H9 (cell line): ENCODE measurements around the gene KIF26A. TPM values are rescaled to one million over a fixed set of nuclear protein-coding genes. Genes with fewer than 3 reads are reported as not detected.

ENCODE experiments used
- DNase-seq: peaks from one replicate; pipeline ENCODE4 v3.0.0-alpha.2; 2017
- H2AFZ ChIP-seq: one replicate; pipeline ENCODE4 v1.6.1; 2013; ENCODE audit warnings: mild to moderate bottlenecking, low read length, control low read depth, moderate library complexity
- H2AK5ac ChIP-seq: 2 replicates; pipeline ENCODE4 v1.6.1; 2013; ENCODE audit warnings: low read length, control low read depth, mixed read lengths; ENCODE audit not compliant: insufficient read length
- H2BK120ac ChIP-seq: one replicate; pipeline ENCODE4 v1.6.1; 2013; ENCODE audit warnings: low read depth, mild to moderate bottlenecking, low read length, control low read depth, inconsistent platforms; ENCODE audit not compliant: poor library complexity, severe bottlenecking
- H2BK12ac ChIP-seq: 2 replicates; pipeline ENCODE4 v1.6.1; 2013; ENCODE audit warnings: low read length, control low read depth, mixed read lengths, low read depth; ENCODE audit not compliant: insufficient read length
- H2BK15ac ChIP-seq: 2 replicates; pipeline ENCODE4 v1.6.1; 2013; ENCODE audit warnings: low read depth, low read length, control low read depth
- H2BK20ac ChIP-seq: one replicate; pipeline ENCODE4 v1.6.1; 2013; ENCODE audit warnings: low read depth, mild to moderate bottlenecking, low read length, control low read depth, inconsistent platforms; ENCODE audit not compliant: poor library complexity, severe bottlenecking
- H2BK5ac ChIP-seq: 2 replicates; pipeline ENCODE4 v1.6.1; 2013; ENCODE audit warnings: low read length, control low read depth, mixed read lengths; ENCODE audit not compliant: insufficient read length
- H3K14ac ChIP-seq: 2 replicates; pipeline ENCODE4 v1.6.1; 2013; ENCODE audit warnings: low read length, control low read depth; ENCODE audit not compliant: insufficient read depth
- H3K18ac ChIP-seq: 2 replicates; pipeline ENCODE4 v1.6.1; 2013; ENCODE audit warnings: low read depth, mild to moderate bottlenecking, mixed read lengths, low read length, control low read depth; ENCODE audit not compliant: insufficient read length
- H3K23ac ChIP-seq: 2 replicates; pipeline ENCODE4 v1.6.1; 2013; ENCODE audit warnings: low read length, control low read depth, mixed read lengths, low read depth; ENCODE audit not compliant: insufficient read length
- H3K23me2 ChIP-seq: 2 replicates; pipeline ENCODE4 v1.6.1; 2013; ENCODE audit warnings: low read depth, mild to moderate bottlenecking, mixed read lengths, low read length, control low read depth; ENCODE audit not compliant: insufficient read length, poor library complexity, severe bottlenecking
- H3K27ac ChIP-seq: 2 replicates; pipeline ENCODE4 v1.5.1; 2013; ENCODE audit warnings: low read length, control low read depth, mixed read lengths, low read depth; ENCODE audit not compliant: insufficient read length
- H3K27me3 ChIP-seq: 2 replicates; pipeline ENCODE4 v1.6.1; 2013; ENCODE audit warnings: low read length, control low read depth, inconsistent platforms; ENCODE audit not compliant: insufficient read depth
- H3K4ac ChIP-seq: 2 replicates; pipeline ENCODE4 v1.6.1; 2013; ENCODE audit warnings: low read depth, mild to moderate bottlenecking, control low read depth, inconsistent platforms, low read length, moderate library complexity
- H3K4me1 ChIP-seq: 2 replicates; pipeline ENCODE4 v1.6.1; 2013; ENCODE audit warnings: low read length, control low read depth, inconsistent platforms; ENCODE audit not compliant: insufficient read depth
- H3K4me2 ChIP-seq: 2 replicates; pipeline ENCODE4 v1.6.1; 2013; ENCODE audit warnings: low read length, control low read depth, mixed read lengths; ENCODE audit not compliant: insufficient read length, insufficient read depth
- H3K56ac ChIP-seq: 2 replicates; pipeline ENCODE4 v1.6.1; 2013; ENCODE audit warnings: low read depth, mild to moderate bottlenecking, mixed read lengths, low read length, control low read depth; ENCODE audit not compliant: insufficient read length
- H3K79me1 ChIP-seq: 2 replicates; pipeline ENCODE4 v1.6.1; 2013; ENCODE audit warnings: low read depth, mild to moderate bottlenecking, moderate library complexity, low read length, control low read depth, inconsistent platforms; ENCODE audit not compliant: insufficient read depth, poor library complexity, severe bottlenecking
- H3K79me2 ChIP-seq: 2 replicates; pipeline ENCODE4 v1.6.1; 2013; ENCODE audit warnings: low read length, control low read depth, inconsistent platforms; ENCODE audit not compliant: insufficient read depth
- H3K9ac ChIP-seq: 2 replicates; pipeline ENCODE4 v1.6.1; 2013; ENCODE audit warnings: low read length, control low read depth, mixed read lengths; ENCODE audit not compliant: insufficient read length; ENCODE audit errors: extremely low read depth
- H3K9me3 ChIP-seq: one replicate; pipeline ENCODE4 v1.6.1; 2013; ENCODE audit warnings: low read depth, low read length, inconsistent platforms; ENCODE audit not compliant: control insufficient read depth
- H3T11ph ChIP-seq: one replicate; pipeline ENCODE4 v1.6.1; 2013; ENCODE audit warnings: mild to moderate bottlenecking, low read length, control low read depth, inconsistent platforms
- H4K20me1 ChIP-seq: one replicate; pipeline ENCODE4 v1.6.1; 2013; ENCODE audit not compliant: control insufficient read depth, insufficient read length, insufficient read depth
- H4K5ac ChIP-seq: 2 replicates; pipeline ENCODE4 v1.6.1; 2013; ENCODE audit warnings: low read depth, mild to moderate bottlenecking, mixed read lengths, low read length, control low read depth; ENCODE audit not compliant: insufficient read length
- H4K8ac ChIP-seq: replicated peaks from 2 replicates; pipeline ENCODE4 v1.6.1; 2013; ENCODE audit warnings: low read length, control low read depth, mixed read lengths, low read depth; ENCODE audit not compliant: insufficient read length
- H4K91ac ChIP-seq: 2 replicates; pipeline ENCODE4 v1.6.1; 2013; ENCODE audit warnings: low read depth, mild to moderate bottlenecking, moderate library complexity, mixed read lengths, low read length, control low read depth; ENCODE audit not compliant: insufficient read length
- H3K27ac Mint-ChIP-seq, 3 experiments: 2 replicates in 2 of 3; 3 replicates in 1 of 3; pipeline ENCODE4 v1.8.0; 2020 to 2021; ENCODE audit warnings: mixed read lengths in 3 of 3, mild to moderate bottlenecking in 1 of 3, moderate library complexity in 1 of 3
- H3K27me3 Mint-ChIP-seq: 2 replicates; pipeline ENCODE4 v1.8.0; 2021; ENCODE audit warnings: low read depth, mild to moderate bottlenecking, moderate library complexity, mixed read lengths
- H3K36me3 Mint-ChIP-seq, 3 experiments: 2 replicates in 2 of 3; 3 replicates in 1 of 3; pipeline ENCODE4 v1.8.0; 2020 to 2021; ENCODE audit warnings: low read depth in 3 of 3, mixed read lengths in 3 of 3; ENCODE audit not compliant: insufficient read depth in 1 of 3
- H3K4me1 Mint-ChIP-seq, 2 experiments: 2 replicates each; pipeline ENCODE4 v1.8.0; 2020; ENCODE audit warnings: mixed read lengths in 2 of 2
- H3K4me3 Mint-ChIP-seq, 2 experiments: 2 replicates in 1 of 2; 3 replicates in 1 of 2; pipeline ENCODE4 v1.8.0; 2020 to 2021; ENCODE audit warnings: mild to moderate bottlenecking in 2 of 2, mixed read lengths in 2 of 2, moderate library complexity in 1 of 2
- H3K9me3 Mint-ChIP-seq, 2 experiments: 2 replicates in 1 of 2; 3 replicates in 1 of 2; pipeline ENCODE4 v1.8.0; 2020; ENCODE audit warnings: mild to moderate bottlenecking in 2 of 2, mixed read lengths in 2 of 2, moderate library complexity in 1 of 2
- CTCF ChIP-seq: fragments of 200-600 bp; sonication (generic); conservative IDR thresholded peaks from 3 replicates; pipeline ENCODE4 v1.8.0; 2021; ENCODE audit warnings: antibody characterized with exemption, mild to moderate bottlenecking
- WGBS: extraction: QIAGEN DNeasy Blood & Tissue Kit; methylation state at CpG from one replicate; pipeline ENCODE4 v1.1.7; 2013; ENCODE audit warnings: missing lambda C conversion rate, low lambda C conversion rate, mixed read lengths; ENCODE audit not compliant: insufficient read length; ENCODE audit errors: extremely low coverage; 5-methylcytosine and 5-hydroxymethylcytosine counted together
- total RNA-seq: library from RNA; stranded (reverse); gene quantifications from 2 replicates; pipeline ENCODE4 v1.2.1, GENCODE V29; 2021

Gene KIF26A
- total RNA-seq, 1 experiment from 2014 or later, result 44.2 TPM

GRCh38 chr14:104091061-104091926, 47.1 kb upstream of the KIF26A start:
- H3T11ph ChIP-seq, result no peak overlapping the region
- no peak for TF ChIP-seq CTCF
- no peak overlapping the region for H2BK15ac ChIP-seq
- H3K4me1 ChIP-seq, result no peaks in the 10 kb centered on the region
- no peak overlapping the region for H4K91ac ChIP-seq
- H3K79me1 ChIP-seq, result no peaks in the 10 kb centered on the region
- no peaks in the 10 kb centered on the region for H4K20me1 ChIP-seq
- no peak overlapping the region for H3K4me2 ChIP-seq
- no peak overlapping the region for H2AFZ ChIP-seq
- H2AK5ac ChIP-seq, result no peak overlapping the region
- no peak overlapping the region; a peak in 1 of 7 replicates for H3K27ac Mint-ChIP-seq
- H3K9me3 ChIP-seq, result no peaks in the 10 kb centered on the region
- no peak overlapping the region for H2BK5ac ChIP-seq
- H3K23ac ChIP-seq, result no peak overlapping the region
- H2BK20ac ChIP-seq, result no peak overlapping the region
- H3K27me3 Mint-ChIP-seq, result peaks cover 9% of the 10 kb centered on the region; the same call in 1 of the 2 replicates
- no peak overlapping the region for H3K18ac ChIP-seq
- no peaks in the 10 kb centered on the region for H3K36me3 Mint-ChIP-seq
- H3K56ac ChIP-seq, result no peak overlapping the region
- H3K9ac ChIP-seq, result no peak overlapping the region
- H3K4me3 Mint-ChIP-seq, result no peak overlapping the region
- no peak overlapping the region for H3K4ac ChIP-seq
- no peak overlapping the region for H2BK12ac ChIP-seq
- H3K4me1 Mint-ChIP-seq, result peaks cover 6 to 8% of the 10 kb centered on the region in 2 experiments
- H3K14ac ChIP-seq, result no peak overlapping the region
- H2BK120ac ChIP-seq, result no peak overlapping the region
- H3K27ac ChIP-seq, result no peak overlapping the region
- no peaks in the 10 kb centered on the region for H3K27me3 ChIP-seq
- H4K5ac ChIP-seq, result no peak overlapping the region
- no peaks in the 10 kb centered on the region for H3K79me2 ChIP-seq
- no peak for DNase-seq
- H4K8ac ChIP-seq, result no peak overlapping the region
- no peaks in the 10 kb centered on the region for H3K23me2 ChIP-seq
- no peaks in the 10 kb centered on the region; a peak in 2 of 5 replicates for H3K9me3 Mint-ChIP-seq
- no CpG with 5 or more reads among the region's 26 CpGs for WGBS
